A549 treated with DMSO at 1 μM for 4 hours (cell line): ENCODE measurements around the gene CD19. TPM values are rescaled to one million over a fixed set of nuclear protein-coding genes. Genes with fewer than 3 reads are reported as not detected.

Source experiments
- total RNA-seq: library from RNA; stranded (reverse); fragments of 200-300 nt; extraction: Qiagen RNA extraction; gene quantifications from 5 replicates; pipeline ENCODE4 v1.2.3, GENCODE V29; 2022; ENCODE audit warnings: low read depth

The CD19 gene
- not detected in 5 replicates for total RNA-seq

DNA sequence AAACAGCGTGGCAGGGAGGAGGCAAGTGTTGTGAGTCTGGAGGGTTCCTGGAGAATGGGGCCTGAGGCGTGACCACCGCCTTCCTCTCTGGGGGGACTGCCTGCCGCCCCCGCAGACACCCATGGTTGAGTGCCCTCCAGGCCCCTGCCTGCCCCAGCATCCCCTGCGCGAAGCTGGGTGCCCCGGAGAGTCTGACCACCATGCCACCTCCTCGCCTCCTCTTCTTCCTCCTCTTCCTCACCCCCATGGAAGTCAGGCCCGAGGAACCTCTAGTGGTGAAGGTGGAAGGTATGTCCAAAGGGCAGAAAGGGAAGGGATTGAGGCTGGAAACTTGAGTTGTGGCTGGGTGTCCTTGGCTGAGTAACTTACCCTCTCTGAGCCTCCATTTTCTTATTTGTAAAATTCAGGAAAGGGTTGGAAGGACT lies at the start of gene CD19:
TSS of gene CD19 (plus strand) at position 171 of the 425 bp plus-strand sequence. CDS start at position 201, 30 bp downstream.

DNA sequence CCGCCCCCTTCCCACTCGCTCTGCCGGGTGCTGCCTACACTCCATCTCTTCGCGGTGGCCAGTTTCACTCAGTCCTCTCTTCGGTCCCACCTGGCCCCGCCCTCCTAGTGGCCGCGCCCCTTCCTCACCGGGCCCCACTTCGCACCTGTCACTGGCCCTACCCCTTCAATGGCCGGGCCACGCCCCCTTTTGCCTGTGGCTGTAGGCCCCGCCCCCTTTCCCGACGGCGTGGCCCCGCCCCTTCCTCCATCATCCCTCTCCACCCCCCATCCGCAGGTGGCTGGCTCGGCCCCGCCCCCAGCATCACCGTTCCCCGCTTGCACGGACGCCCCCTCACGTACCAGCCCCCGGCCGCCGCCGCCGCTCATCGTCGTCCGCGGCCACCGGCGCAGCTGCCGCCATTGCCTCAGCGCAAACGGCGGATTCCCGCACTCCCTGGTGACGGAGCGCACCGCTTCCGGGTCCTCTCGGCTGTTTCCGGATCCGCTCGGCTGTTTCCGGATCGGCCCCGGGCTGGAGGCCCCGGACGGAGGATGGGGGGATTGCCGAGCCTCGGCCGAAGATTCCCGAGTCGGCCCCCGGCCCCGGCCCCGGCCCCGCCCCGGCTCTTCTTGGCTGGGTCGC lies 6.9 kb upstream of the CD19 start, which contains the start of gene RABEP2:
TSS of gene RABEP2 (minus strand) at position 477 of the 624 bp plus-strand sequence. CDS start at position 402, 75 bp downstream.

GRCh38 chr16:28950648-28951409 lies 19.1 kb downstream of the CD19 start, which contains the start of gene NFATC2IP:
Gene NFATC2IP, plus strand, starts transcription at chr16:28950937. Its CDS starts 75 bp downstream, at chr16:28951012.

GRCh38 chr16:28974437-28975157 lies 42.8 kb downstream of the CD19 start, which contains the start of gene SPNS1:
Gene SPNS1, plus strand, starts transcription at chr16:28974778. Its CDS starts 374 bp downstream, at chr16:28975152.

GRCh38 chr16:28984619-28985135 lies 52.9 kb downstream of the CD19 start, which contains the start of gene LAT:
Gene LAT, plus strand, starts transcription at chr16:28985052. Its CDS starts 366 bp downstream, at chr16:28985418.

Other genes starting within 250 kb of the CD19 start
- 182 to 381 TPM (median 343 TPM) in 5 replicates for gene EIF3C, start 220.5 kb upstream of the CD19 start, total RNA-seq
- gene NPIPB9, start 180.2 kb upstream of the CD19 start, total RNA-seq: 0.69 to 2.3 TPM (median 1.8 TPM) in 5 replicates
- gene ATXN2L, start 109.0 kb upstream of the CD19 start, total RNA-seq: 95.3 to 153 TPM (median 135 TPM) in 5 replicates
- 230 to 318 TPM (median 288 TPM) in 5 replicates for gene TUFM, start 85.6 kb upstream of the CD19 start, total RNA-seq
- 22.4 to 32.6 TPM (median 31.1 TPM) in 5 replicates for gene SH2B1, start 68.1 kb upstream of the CD19 start, total RNA-seq
- gene ATP2A1, start 53.5 kb upstream of the CD19 start, total RNA-seq: 1.4 to 3.6 TPM (median 2.4 TPM) in 5 replicates
- 9.1 to 11.9 TPM (median 10.7 TPM) in 5 replicates for gene RABEP2, start 6.7 kb upstream of the CD19 start, total RNA-seq
- 20.5 to 34.2 TPM (median 29.9 TPM) in 5 replicates for gene NFATC2IP, start 19.0 kb downstream of the CD19 start, total RNA-seq
- 56.8 to 81.3 TPM (median 69.7 TPM) in 5 replicates for gene SPNS1, start 42.8 kb downstream of the CD19 start, total RNA-seq
- gene LAT, start 53.1 kb downstream of the CD19 start, total RNA-seq: 3.1 to 6.1 TPM (median 4.3 TPM) in 5 replicates